Measurements from ENCODE around the gene IRS2.

- TF ChIP-seq CTCF (conservative IDR thresholded peaks at IDR 0.05; ENCODE audit: low read length) (no peak), EZH2phosphoT487 (IDR thresholded peaks at IDR 0.05; ENCODE audit: borderline replicate concordance, low read depth, low read length) (no peak)
These were observed 46.7 kb upstream of the IRS2 start for GRCh38 chr13:109833071-109833470.

Data from OCI-LY7 (cell line).